Measurements from ENCODE around the gene SLC39A3. TPM values are rescaled to one million over a fixed set of nuclear protein-coding genes. Genes with fewer than 3 reads are reported as not detected.
"Not testable (repeated sequence)": the region's sequence is repeated elsewhere in the genome, so short reads cannot be mapped to it uniquely, and the experiment has no call there.

The SLC39A3 gene
- total RNA-seq, 1 experiment from 2014 or later: 26.0 TPM

DNA sequence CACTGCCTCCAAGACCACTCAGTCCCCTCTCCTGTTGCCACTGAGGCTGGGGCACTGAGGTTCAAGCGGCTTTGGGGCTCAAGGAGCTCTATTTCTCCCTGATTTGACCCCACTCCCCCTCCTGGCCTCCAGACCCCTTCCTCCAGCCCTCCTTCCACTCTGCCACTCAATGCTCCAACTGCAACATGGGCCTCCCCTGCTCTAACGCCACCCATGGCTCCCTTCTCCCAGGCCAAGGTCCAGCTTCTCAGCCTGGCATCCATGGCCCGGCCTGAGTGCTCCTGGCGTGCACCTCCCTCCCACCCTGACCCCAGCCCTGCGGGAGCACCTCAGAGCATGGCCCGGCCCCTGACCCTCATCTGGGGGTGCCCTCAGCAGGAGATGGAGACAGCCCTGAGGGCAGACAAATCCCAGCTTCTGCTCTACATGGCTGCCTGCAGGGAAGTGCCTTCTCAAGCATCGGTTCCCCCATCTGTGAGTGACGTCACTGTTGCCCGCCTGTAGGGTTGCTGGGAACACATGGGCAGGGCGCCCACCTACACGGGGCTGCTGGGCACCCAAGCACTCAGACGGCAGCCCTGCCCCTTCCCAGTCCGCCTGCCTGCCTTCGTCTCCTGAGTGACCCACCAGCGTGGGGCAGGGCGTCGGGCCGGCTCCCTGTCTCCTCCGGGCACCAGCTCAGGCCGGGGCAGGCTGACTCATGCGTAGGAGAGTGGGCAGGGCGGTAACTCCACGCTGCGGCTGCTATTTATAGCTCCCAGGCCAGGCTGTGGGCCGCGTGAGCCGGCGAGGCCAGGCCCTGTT, 17.1 kb downstream of the SLC39A3 start:
- peak; percentile 62 for DNase-seq (ENCODE audit: low spot score)

- DNase-seq (ENCODE audit: low spot score): no peak
Observed at GRCh38 chr19:2721570-2722540, 18.0 kb downstream of the SLC39A3 start.

- DNase-seq (ENCODE audit: low spot score): no peak
Observed at GRCh38 chr19:2720777-2721569, 18.8 kb downstream of the SLC39A3 start, which contains the start of gene DIRAS1. Gene DIRAS1 (minus strand): TSS chr19:2721372. CDS start chr19:2717806, 3,566 bp downstream.

DNA sequence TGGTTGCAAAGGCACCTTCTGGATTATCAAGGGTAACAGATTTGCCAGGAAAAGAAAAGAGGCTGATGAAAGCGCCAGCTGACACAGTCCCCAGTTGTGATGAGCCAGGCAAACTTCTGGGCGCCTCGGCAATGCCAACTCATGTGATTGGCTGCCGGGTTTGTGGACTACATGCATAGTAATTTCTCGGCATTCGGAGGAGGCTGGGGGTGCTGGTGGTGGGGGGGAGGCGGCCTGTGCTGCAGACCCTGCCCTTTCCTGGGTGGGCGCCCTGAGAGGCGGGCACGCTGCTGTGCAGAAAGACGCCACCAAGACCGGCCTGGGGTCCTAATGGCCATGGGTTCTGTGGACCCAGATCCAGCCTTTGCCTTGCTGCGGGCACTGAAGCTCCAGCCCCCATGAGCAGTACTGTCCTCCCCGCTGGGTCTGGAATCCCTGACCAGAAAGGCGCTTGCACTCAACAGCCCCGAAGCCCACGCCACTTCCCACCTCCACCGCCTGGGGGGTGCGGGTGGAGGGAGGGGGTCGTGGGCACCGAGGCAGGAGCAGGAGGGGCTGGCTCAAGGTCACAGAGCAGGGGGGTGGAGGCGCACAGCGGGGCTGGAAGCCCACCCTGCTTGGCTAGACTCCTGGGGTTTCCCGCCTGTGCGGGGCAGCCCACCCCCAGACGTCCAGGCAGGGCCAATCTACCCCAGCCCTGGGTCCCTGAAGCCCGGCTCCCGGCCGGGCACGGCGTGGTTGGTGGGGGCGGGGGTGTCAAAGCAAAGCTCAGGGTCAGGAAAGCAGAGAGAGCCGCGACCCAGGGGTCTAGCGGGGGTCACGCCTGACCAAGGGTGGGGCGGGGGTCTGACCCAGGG, 19.7 kb downstream of the SLC39A3 start:
- no peak for DNase-seq (ENCODE audit: low spot score)

GRCh38 chr19:2719232-2719735, 20.5 kb downstream of the SLC39A3 start:
- no peak for DNase-seq (ENCODE audit: low spot score)

- DNase-seq (ENCODE audit: low spot score): no peak
Observed at GRCh38 chr19:2717638-2718541, 21.9 kb downstream of the SLC39A3 start.

GRCh38 chr19:2716722-2717637, 22.8 kb downstream of the SLC39A3 start:
- no peak for DNase-seq (ENCODE audit: low spot score)

- DNase-seq (ENCODE audit: low spot score): no peak
Observed at GRCh38 chr19:2716275-2716650, 23.6 kb downstream of the SLC39A3 start.

GRCh38 chr19:2715470-2716274, 24.1 kb downstream of the SLC39A3 start:
- no peak for DNase-seq (ENCODE audit: low spot score)

GRCh38 chr19:2714531-2715269, 25.1 kb downstream of the SLC39A3 start:
- DNase-seq (ENCODE audit: low spot score): no peak

- not testable (repeated sequence) for DNase-seq (ENCODE audit: low spot score)
Observed at GRCh38 chr19:2714102-2714501, 25.7 kb downstream of the SLC39A3 start.

DNA sequence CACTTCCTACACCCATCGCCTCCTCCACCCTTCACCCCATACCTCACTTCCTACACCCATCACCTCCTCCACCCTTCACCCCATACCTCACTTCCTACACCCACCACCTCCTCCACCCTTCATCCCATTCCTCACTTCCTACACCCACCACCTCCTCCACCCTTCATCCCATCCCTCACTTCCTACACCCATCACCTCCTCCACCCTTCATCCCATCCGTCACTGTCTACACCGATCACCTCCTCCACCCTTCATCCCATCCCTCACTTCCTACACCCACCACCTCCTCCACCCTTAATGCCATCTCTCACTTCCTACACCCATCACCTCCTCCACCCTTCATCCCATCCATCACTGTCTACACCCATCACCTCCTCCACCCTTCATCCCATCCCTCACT, 26.6 kb downstream of the SLC39A3 start:
- DNase-seq (ENCODE audit: low spot score): not testable (repeated sequence)

GRCh38 chr19:2711875-2712205, 28.0 kb downstream of the SLC39A3 start:
- no peak for DNase-seq (ENCODE audit: low spot score)

DNA sequence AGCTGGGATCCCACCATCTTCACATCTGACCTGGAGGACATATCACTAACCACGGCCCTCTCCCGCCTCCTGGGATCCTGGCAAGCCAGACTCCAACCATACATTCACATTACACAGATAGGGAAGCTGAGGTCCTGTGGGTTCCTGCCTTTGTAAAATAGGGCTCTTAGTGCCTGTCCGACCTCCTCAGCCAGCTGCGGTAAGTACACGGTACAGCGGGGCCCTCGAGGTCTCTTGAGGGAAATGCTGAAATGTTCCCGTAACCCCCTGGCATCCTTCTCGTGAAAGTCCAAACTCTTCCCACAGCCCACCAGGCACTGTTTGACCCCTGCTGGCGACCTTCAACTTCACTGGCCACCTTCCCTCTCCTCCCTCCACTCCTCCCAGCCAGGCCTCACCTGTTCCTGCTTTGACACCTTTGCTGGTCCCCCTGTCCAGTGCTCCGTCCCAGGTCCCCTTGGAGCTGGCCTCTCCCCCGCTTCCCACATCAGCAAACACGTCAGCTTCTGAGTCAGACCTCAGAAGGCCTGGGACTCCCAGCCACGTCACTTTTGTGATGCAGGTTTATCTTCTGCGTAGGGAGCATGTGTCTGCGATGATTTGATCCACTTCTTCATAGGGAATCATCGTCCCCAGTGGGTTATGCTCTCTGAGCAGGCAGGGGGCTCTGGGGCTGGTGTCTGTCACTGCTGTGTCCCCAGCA, 28.5 kb downstream of the SLC39A3 start:
- DNase-seq (ENCODE audit: low spot score): peak; percentile 43

- no peak for DNase-seq (ENCODE audit: low spot score)
Observed at GRCh38 chr19:2706251-2706650, 33.6 kb downstream of the SLC39A3 start.

- no peak for DNase-seq (ENCODE audit: low spot score)
Observed at GRCh38 chr19:2703691-2704216, 36.1 kb downstream of the SLC39A3 start.

All from H4 (cell line).